ENCODE measurements around the gene SV2C.
"Not testable (repeated sequence)": the region's sequence is repeated elsewhere in the genome, so short reads cannot be mapped to it uniquely, and the experiment has no call there.

The SV2C gene

GRCh38 chr5:76310208-76310607 lies 227.0 kb downstream of the SV2C start:
- DNase-seq: no peak

- DNase-seq: no peak
Observed at GRCh38 chr5:76312783-76313182, 229.6 kb downstream of the SV2C start.

GRCh38 chr5:76314643-76315042 lies 231.5 kb downstream of the SV2C start:
- DNase-seq: no peak

GRCh38 chr5:76319673-76320072 lies 236.5 kb downstream of the SV2C start:
- no peak for DNase-seq

GRCh38 chr5:76323494-76323893 lies 240.3 kb downstream of the SV2C start:
- DNase-seq: not testable (repeated sequence)

- DNase-seq: no peak
Observed at GRCh38 chr5:76325326-76325725, 242.1 kb downstream of the SV2C start.

GRCh38 chr5:76325876-76326491 lies 242.8 kb downstream of the SV2C start:
- no peak for DNase-seq

- DNase-seq: no peak
Observed at GRCh38 chr5:76326577-76327302, 243.6 kb downstream of the SV2C start.

GRCh38 chr5:76329346-76329745 lies 246.2 kb downstream of the SV2C start:
- no peak for DNase-seq

GRCh38 chr5:76331126-76331525 lies 247.9 kb downstream of the SV2C start:
- no peak for DNase-seq

GRCh38 chr5:76332102-76332501 lies 248.9 kb downstream of the SV2C start:
- no peak for DNase-seq

GRCh38 chr5:76332611-76333205 lies 249.5 kb downstream of the SV2C start:
- no peak for DNase-seq

GRCh38 chr5:76333571-76333970 lies 250.4 kb downstream of the SV2C start:
- no peak for DNase-seq

GRCh38 chr5:76334574-76334973 lies 251.4 kb downstream of the SV2C start:
- no peak for DNase-seq

- not testable (repeated sequence) for DNase-seq
Observed at GRCh38 chr5:76335451-76335850, 252.3 kb downstream of the SV2C start.

- DNase-seq: not testable (repeated sequence)
Observed at GRCh38 chr5:76336253-76336809, 253.1 kb downstream of the SV2C start.

GRCh38 chr5:76337953-76338451 lies 254.8 kb downstream of the SV2C start:
- DNase-seq: peak; percentile 50

GRCh38 chr5:76339919-76340318 lies 256.7 kb downstream of the SV2C start:
- DNase-seq: no peak

- DNase-seq: no peak
Observed at GRCh38 chr5:76341651-76342334, 258.6 kb downstream of the SV2C start.

GRCh38 chr5:76342474-76342873 lies 259.3 kb downstream of the SV2C start:
- no peak for DNase-seq

GRCh38 chr5:76345582-76345981 lies 262.4 kb downstream of the SV2C start:
- DNase-seq: no peak

- DNase-seq: no peak
Observed at GRCh38 chr5:76351176-76351575, 268.0 kb downstream of the SV2C start.

- DNase-seq: no peak
Observed at GRCh38 chr5:76351577-76351976, 268.4 kb downstream of the SV2C start.

All from EL (cell line).